ENCODE results near the gene LENG1. TPM values are rescaled to one million over a fixed set of nuclear protein-coding genes. Genes with fewer than 3 reads are reported as not detected.

LENG1 gene
- total RNA-seq, 1 donor from 2014 or later, result 6.3 TPM

DNA sequence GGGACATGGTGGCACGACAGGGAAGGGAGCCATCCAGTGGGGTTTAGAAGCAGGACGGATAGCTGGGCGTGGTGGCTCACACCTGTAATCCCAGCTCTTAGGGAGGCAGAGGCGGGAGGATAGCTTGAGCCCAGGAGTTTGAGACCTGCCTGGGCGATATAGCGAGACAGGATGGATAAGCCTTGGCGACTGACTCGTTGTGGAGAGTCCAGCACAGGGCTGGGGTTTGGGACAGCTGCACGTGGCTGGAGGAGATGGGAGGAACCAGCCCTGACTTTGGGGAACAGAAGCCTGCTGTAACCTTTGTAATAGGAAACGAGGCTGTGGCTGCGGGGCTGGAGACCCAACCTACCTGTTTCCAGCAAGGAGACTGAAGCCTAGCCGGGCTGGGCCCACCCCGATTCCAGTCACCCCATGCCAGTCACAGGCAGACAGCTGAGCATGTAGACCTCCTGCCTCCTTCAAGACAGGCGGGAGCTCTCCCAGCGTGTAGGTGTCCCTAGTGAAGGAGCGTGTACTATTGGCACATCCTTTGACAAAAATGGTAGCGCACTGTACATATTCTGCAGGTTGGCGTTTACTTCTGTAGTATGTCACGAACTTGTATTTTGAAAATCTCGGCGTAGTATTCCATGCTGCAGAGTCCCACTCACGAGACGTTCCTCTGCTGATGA, 8.0 kb downstream of the LENG1 start:
- DNase-seq (ENCODE audit: low spot score) (no peak), ATAC-seq (no peak)
- intact Hi-C loops (cut with DNase I), result no loop called here

GRCh38 chr19:54149021-54149812, 10.3 kb downstream of the LENG1 start:
- DNase-seq (ENCODE audit: low spot score), result no peak
- ATAC-seq, result no peak
- intact Hi-C loops (cut with DNase I), result no loop called here

GRCh38 chr19:54148158-54148557, 11.4 kb downstream of the LENG1 start:
- DNase-seq (ENCODE audit: low spot score) (no peak), ATAC-seq (no peak)
- intact Hi-C loops (cut with DNase I), result no loop called here

- no peak for ATAC-seq
Observed at GRCh38 chr19:54147676-54148075, 11.8 kb downstream of the LENG1 start.

GRCh38 chr19:54145541-54146158, 13.9 kb downstream of the LENG1 start:
- DNase-seq (ENCODE audit: low spot score), result no peak
- no peak for ATAC-seq
- intact Hi-C loops (cut with DNase I), result no loop called here

More at GRCh38 chr19:54147676-54148075, 11.8 kb downstream of the LENG1 start:
- intact Hi-C loops (cut with DNase I), result no loop called here
- no peak for DNase-seq (ENCODE audit: low spot score)

GRCh38 chr19:54142166-54142780, 17.2 kb downstream of the LENG1 start:
- intact Hi-C loops (cut with DNase I), result no loop called here
- ATAC-seq (no peak), DNase-seq (ENCODE audit: low spot score) (no peak)

- ATAC-seq, result no peak
- DNase-seq (ENCODE audit: low spot score), result no peak
- intact Hi-C loops (cut with DNase I), result no loop called here
Observed at GRCh38 chr19:54141356-54141755, 18.2 kb downstream of the LENG1 start.

DNA sequence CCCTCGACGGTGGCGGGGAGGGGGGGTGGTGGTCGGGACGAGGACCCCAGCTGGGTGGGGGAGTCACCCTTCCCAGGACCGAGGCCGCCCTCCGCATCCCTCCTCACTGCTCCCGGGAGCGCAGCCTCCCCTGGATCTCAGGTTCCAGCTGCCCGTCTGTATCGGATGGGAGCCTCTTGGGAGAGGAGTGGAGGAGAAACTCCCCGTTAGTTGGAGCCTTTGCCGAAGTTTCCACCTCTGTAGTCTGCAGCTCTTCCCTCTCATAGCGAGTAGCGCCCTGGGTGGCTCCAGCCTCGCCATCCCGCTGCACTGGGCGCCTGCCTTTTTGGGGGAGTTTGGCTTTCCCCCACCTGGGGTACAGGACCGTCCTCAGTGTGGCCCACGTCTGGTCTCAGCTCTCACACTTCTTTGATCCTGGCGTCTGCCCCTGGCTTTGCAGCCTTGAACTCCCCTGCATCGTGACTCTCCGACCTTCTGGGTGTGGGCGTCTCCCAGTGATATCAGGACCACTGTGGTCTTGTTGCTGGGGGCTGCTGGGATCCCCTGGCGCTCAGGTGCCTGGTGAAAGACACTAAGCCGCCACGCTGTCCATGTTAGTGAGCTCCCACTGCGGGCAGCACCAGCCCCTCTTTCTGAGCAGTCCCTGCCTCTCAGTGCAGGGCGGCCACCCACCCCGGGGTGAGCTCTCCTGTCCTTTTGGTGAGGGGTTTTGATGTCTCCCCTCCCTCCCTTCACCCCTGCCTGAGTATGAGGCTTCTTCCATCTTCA, 20.8 kb downstream of the LENG1 start:
- DNase-seq (ENCODE audit: low spot score), result peak; percentile 62
- ATAC-seq, result no peak
- intact Hi-C loops (cut with DNase I), result no loop called here

- peak; percentile 71 for DNase-seq (ENCODE audit: low spot score)
Observed at GRCh38 chr19:54137699-54138488, 21.6 kb downstream of the LENG1 start, which contains the start of gene CNOT3. Gene CNOT3, plus strand, starts transcription at chr19:54137762. Its CDS starts 5,217 bp downstream, at chr19:54142979.

DNA sequence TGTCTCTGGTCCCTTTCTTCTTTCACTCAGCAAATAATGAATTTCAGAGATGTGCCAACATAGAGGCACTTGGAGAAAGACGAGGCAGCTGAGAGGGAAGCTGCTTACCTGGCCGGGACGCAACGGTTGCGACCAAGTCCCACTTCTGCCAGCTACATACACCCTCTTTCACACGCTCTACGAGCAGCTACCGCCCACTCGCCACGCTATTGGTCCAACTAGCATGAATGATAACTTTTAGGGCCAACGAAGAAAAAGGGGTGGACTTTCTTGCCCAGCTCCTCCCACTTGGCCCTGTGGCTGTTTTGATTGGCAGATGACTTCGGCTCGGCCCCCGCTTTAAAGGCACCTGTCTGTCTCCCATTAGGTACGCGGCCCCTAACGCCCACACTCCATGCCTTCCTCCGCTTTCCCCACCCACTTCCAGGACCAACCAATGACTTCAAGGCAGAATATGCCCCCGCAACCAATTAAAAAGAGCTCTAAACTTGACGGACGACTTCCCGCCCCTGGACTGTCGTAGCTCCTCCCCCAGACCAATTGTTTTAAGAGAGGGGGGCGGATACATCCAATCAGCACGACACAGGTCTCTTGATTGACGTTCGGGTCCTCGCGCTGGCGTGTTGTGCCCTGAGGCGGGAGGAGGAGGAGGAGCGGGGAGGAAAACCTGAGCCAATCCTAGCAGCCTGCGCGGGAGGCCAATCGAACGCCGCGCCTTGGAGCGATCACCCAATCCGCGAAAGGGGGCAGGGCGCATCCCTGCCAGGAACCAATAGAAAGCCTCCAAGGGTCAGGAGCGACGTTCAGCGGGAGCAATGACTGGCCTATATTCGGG, 22.4 kb downstream of the LENG1 start:
- ATAC-seq (peak; percentile 97), DNase-seq (ENCODE audit: low spot score) (peak; percentile 99)
- intact Hi-C loops (cut with DNase I), result no loop called here

More at GRCh38 chr19:54137699-54138488, 21.6 kb downstream of the LENG1 start, which contains the start of gene CNOT3:
- intact Hi-C loops (cut with DNase I), result no loop called here
- ATAC-seq, result no peak

DNA sequence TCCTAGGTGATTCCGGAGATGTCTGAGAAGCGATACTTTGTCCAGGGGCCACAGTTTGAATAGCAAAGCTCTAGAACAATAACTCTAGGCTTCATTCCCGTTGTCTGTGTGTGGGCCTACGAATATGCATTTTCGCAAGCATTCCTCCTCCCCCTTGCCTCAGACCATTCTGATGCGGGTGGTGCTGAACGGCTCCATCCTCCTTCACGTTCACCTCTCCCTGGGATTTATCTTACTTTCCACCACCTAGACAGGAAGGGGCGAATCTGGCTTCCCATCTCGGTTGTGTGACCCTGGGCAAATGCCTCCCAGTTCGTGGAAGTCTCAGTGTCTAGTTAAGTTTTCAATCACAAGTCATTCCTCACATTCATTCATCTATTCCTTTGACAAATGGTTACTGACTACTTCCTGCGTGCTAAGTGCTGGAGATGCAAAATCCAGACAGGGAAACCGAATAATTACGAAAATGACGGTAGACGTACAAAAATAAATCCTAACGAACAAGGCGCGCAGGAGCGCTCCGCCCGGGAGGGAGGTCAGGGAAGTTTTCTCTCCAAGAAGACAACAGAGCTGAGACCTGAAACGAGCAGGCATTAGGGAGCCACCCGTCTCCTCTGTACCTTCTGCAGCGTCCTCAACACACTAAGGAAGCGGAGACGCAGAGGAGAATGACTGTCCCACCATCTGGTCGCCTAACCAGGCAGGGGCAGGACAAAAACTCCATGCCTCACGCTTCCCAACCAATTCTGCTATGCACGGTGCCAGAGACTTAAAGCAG, 23.2 kb downstream of the LENG1 start:
- intact Hi-C loops (cut with DNase I), result no loop called here
- ATAC-seq (no peak), DNase-seq (ENCODE audit: low spot score) (no peak)

GRCh38 chr19:54133957-54134590, 25.4 kb downstream of the LENG1 start:
- intact Hi-C loops (cut with DNase I), result no loop called here

DNA sequence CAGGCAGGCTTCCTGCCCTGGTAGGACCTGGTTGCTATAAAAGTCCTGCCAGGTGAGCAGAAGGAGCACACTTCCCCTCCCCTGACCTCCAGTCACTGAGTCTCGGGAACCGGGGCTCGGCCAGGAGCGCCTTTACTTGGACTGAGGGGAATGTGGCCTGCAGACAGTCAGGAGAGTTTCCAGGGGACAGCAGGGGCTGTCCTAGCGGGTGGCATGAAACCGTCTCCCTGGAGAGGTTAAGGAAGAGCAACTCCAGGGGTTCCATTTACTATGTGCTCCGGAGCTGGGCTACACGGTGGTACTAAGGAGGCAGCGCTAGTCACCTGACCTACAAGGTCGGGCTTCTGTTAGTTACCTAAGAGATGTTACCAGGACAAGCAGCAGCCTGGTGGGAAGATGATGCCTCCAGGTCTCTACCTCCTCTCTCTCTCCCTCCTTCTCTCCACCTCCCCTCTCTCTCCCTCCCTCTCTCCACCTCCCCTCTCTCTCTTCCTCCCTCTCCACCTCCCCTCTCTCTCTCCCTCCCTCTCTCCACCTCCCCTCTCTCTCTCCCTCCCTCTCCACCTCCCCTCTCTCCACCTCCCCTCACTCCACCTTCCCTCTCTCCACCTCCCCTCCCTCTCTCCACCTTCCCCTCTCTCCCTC, 26.1 kb downstream of the LENG1 start:
- intact Hi-C loops (cut with DNase I), result no loop called here
- no peak for ATAC-seq
- DNase-seq (ENCODE audit: low spot score), result no peak

More at GRCh38 chr19:54133957-54134590, 25.4 kb downstream of the LENG1 start:
- DNase-seq (ENCODE audit: low spot score), result no peak
- ATAC-seq, result no peak

DNA sequence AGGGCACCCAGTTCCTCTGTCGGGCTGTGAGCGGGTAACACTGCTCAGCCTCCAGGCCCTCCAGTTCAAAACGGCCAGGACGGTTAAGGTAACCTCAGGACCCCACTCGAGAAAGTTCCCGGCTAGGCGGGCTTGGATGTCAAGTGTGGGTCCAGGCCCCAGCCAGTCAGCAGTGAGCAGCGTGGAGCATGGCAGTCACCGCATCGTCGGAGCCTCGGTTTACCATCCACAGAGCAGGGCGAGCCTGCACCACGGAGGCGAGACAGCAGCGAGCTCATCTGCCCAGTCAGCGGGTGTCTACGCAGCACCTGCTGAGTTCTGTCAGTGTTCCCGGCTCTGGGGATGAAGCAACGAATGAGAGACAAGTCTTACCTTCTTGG, 29.9 kb downstream of the LENG1 start:
- intact Hi-C loops (cut with DNase I), result no loop called here
- no peak for DNase-seq (ENCODE audit: low spot score)
- no peak for ATAC-seq

DNA sequence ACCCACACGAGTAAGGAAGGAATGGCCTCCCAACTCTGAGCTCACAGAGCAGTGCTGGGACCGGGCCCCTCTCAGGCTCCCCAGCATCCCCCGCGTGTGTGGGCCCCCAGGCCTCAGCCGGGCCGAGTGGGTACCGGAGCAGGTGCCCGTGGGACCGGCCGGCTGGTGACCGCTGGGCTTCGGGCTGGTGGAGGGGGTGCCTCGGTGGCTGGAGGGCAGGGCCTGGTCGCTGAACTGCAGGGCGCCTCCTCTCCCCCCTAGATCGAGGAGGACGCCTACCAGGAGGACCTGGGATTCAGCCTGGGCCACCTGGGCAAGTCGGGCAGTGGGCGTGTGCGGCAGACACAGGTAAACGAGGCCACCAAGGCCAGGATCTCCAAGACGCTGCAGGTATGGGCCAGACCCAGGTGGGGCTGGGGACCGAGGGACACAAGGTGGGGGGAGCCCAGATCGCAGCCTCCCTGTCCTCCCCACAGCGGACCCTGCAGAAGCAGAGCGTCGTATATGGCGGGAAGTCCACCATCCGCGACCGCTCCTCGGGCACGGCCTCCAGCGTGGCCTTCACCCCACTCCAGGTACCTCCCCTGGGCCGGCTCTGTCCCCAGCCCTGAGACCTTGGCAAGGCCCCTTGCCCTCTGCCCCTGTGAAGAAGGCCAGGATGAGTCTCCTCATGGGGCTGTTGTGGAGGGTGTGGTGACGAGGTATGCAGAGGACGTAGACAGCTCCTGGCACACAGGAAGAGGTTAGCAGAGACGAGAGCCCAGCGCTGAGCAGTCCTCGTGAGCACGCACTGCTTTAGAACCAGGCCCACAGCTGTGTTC, 30.5 kb downstream of the LENG1 start:
- no peak for ATAC-seq
- intact Hi-C loops (cut with DNase I), result no loop called here
- no peak for DNase-seq (ENCODE audit: low spot score)
